Panc1 (cell line): ENCODE measurements around the gene NAT9. TPM values are rescaled to one million over a fixed set of nuclear protein-coding genes. Genes with fewer than 3 reads are reported as not detected.

ENCODE experiments used
- ATAC-seq: fragments of 200-7000 bp; cut with Tn5 transposase; 2 replicates; pipeline ENCODE4 v1.9.1; 2020; ENCODE audit warnings: mild to moderate bottlenecking, moderate library complexity
- BruUV-seq: library from RNA; stranded (reverse); fragments of 400-500 nt; replicated peaks from 2 replicates; lab custom pipeline; 2021; lab: Mats Ljungman, UMichigan
- CTCF ChIA-PET: fragments of 300-600 bp; sonication (Branson Sonifier 250); formaldehyde crosslinking; loops from one replicate; lab custom pipeline; 2022; ENCODE audit warnings: antibody characterized with exemption; lab: Charles Lee
- POLR2A ChIA-PET: fragments of 300-600 bp; sonication (Branson Sonifier 250); formaldehyde crosslinking; loops from one replicate; lab custom pipeline; 2022; ENCODE audit warnings: antibody characterized with exemption; lab: Charles Lee
- DNase-seq: peaks from one replicate; pipeline ENCODE4 v3.0.0-alpha.2; 2010; ENCODE audit warnings: low read depth, low spot score
- H3K27ac ChIP-seq: 2 replicates; pipeline ENCODE4 v1.5.1; 2011; ENCODE audit warnings: mild to moderate bottlenecking, low read length, inconsistent platforms
- H3K27me3 ChIP-seq: fragments of 200-500 bp; sonication (Bioruptor generic); 2 replicates; pipeline ENCODE4 v1.6.0; 2014; ENCODE audit warnings: low read length, inconsistent platforms; ENCODE audit not compliant: control insufficient read depth, insufficient read depth
- H3K36me3 ChIP-seq: fragments of 200-500 bp; sonication (Bioruptor generic); 2 replicates; pipeline ENCODE4 v1.5.1; 2014; ENCODE audit warnings: inconsistent platforms, mild to moderate bottlenecking, low read length, moderate library complexity; ENCODE audit not compliant: control insufficient read depth, insufficient read depth
- H3K4me1 ChIP-seq: 2 replicates; pipeline ENCODE4 v1.5.1; 2011; ENCODE audit warnings: inconsistent platforms, mild to moderate bottlenecking, low read length, moderate library complexity; ENCODE audit not compliant: control insufficient read depth, insufficient read depth
- H3K4me3 ChIP-seq, 2 experiments: 2 replicates each; pipeline ENCODE4 v1.5.1; 2011 to 2012; ENCODE audit warnings: low read depth in 2 of 2, low read length in 2 of 2, mild to moderate bottlenecking in 2 of 2, inconsistent platforms in 1 of 2, moderate library complexity in 1 of 2
- H3K9me3 ChIP-seq: fragments of 200-500 bp; sonication (Bioruptor generic); 2 replicates; pipeline ENCODE4 v1.5.1; 2014; ENCODE audit warnings: low read depth, mild to moderate bottlenecking, inconsistent platforms, low read length, moderate library complexity; ENCODE audit not compliant: control insufficient read depth, insufficient read depth
- CTCF ChIP-seq: fragments of 450-650 bp; IDR thresholded peaks from 2 replicates; pipeline ENCODE4 v1.5.1; 2017; ENCODE audit warnings: mild to moderate bottlenecking
- POLR2AphosphoS5 ChIP-seq: IDR thresholded peaks from 2 replicates; pipeline ENCODE4 v1.6.1; 2012; ENCODE audit warnings: mild to moderate bottlenecking, low read depth, low read length, moderate library complexity
- SIN3A ChIP-seq: IDR thresholded peaks from 2 replicates; pipeline ENCODE4 v1.6.1; 2012; ENCODE audit warnings: low read depth, mild to moderate bottlenecking, low read length, moderate library complexity, borderline replicate concordance; ENCODE audit not compliant: insufficient read depth
- TCF7L2 ChIP-seq: IDR thresholded peaks from 2 replicates; pipeline ENCODE4 v1.6.1; 2011; ENCODE audit warnings: mild to moderate bottlenecking, low read depth, low read length, inconsistent platforms
- in situ Hi-C: cut with HindIII; loops from 2 replicates; pipeline ENCODE4 v1.10.0; 2016; ENCODE audit warnings: low sequenced_read_pairs, low pct_unique_long_range_greater_than_20kb
- intact Hi-C: fragments of 100-400 bp; cut with micrococcal nuclease; formaldehyde crosslinking; loops from one replicate; pipeline ENCODE4 v1.10.0; 2022; ENCODE audit not compliant: unreplicated experiment
- total RNA-seq: library from RNA; stranded (reverse); gene quantifications from one replicate; pipeline ENCODE4 v1.2.1, GENCODE V29; 2021; ENCODE audit not compliant: unreplicated experiment
- TF ChIP-seq, protein P1 (sequence below), 2 experiments: IDR thresholded peaks; 2 replicates each; pipeline ENCODE4 v1.6.1; 2011 to 2012; ENCODE audit warnings: low read depth in 2 of 2, control low read depth in 1 of 2, low read length in 1 of 2, mild to moderate bottlenecking in 1 of 2, moderate library complexity in 1 of 2; ENCODE audit not compliant: insufficient read depth in 1 of 2

Gene NAT9
- total RNA-seq, 1 experiment from 2014 or later, result 90.1 TPM

DNA sequence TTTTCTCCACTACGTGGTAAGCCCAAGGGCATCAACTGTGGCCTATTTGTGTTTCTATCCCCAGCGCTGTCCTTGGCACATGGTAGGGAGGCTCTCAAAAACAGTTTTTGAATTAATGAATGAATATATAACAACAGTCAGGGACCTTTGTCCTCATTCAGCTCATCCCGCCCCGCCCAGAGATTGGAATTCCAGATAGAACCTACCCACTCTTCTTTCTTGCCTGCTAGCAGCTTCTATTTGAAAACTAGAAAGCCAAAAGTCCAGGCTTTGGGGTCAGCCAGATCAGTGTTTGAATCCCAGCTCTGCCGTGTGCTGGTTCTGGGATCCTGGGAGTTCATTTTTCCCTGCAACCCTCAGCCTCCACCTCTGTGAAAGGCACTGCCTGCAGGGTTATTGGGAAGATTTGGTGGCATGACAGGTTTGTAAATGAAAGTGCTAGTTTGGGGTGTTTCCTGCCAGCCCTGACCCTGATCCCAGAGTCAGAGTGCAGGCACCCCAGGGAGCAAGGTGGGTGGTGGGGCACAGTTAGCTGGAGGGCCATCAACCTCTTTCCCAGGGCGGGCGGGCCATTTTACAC lies 23.2 kb downstream of the NAT9 start:
- ChIA-PET CTCF (interaction anchor here (0.6 to 0.9 kb wide), 2 partner anchors 7 to 205 kb away, joined by 5 read pairs; no protein-coding TSS in a partner anchor), POLR2A (no interaction called here)
- no TSS peak for BruUV-seq
- no peak overlapping the region for H3K4me3 ChIP-seq
- no peak for TF ChIP-seq SIN3A
- no peak for TF ChIP-seq TCF7L2
- no peak for TF ChIP-seq POLR2AphosphoS5
- no peak for TF ChIP-seq CTCF
- TF ChIP-seq, protein P1, sequence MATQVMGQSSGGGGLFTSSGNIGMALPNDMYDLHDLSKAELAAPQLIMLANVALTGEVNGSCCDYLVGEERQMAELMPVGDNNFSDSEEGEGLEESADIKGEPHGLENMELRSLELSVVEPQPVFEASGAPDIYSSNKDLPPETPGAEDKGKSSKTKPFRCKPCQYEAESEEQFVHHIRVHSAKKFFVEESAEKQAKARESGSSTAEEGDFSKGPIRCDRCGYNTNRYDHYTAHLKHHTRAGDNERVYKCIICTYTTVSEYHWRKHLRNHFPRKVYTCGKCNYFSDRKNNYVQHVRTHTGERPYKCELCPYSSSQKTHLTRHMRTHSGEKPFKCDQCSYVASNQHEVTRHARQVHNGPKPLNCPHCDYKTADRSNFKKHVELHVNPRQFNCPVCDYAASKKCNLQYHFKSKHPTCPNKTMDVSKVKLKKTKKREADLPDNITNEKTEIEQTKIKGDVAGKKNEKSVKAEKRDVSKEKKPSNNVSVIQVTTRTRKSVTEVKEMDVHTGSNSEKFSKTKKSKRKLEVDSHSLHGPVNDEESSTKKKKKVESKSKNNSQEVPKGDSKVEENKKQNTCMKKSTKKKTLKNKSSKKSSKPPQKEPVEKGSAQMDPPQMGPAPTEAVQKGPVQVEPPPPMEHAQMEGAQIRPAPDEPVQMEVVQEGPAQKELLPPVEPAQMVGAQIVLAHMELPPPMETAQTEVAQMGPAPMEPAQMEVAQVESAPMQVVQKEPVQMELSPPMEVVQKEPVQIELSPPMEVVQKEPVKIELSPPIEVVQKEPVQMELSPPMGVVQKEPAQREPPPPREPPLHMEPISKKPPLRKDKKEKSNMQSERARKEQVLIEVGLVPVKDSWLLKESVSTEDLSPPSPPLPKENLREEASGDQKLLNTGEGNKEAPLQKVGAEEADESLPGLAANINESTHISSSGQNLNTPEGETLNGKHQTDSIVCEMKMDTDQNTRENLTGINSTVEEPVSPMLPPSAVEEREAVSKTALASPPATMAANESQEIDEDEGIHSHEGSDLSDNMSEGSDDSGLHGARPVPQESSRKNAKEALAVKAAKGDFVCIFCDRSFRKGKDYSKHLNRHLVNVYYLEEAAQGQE (IDR thresholded peaks at IDR 0.05; ENCODE audit: insufficient read depth in 1 of 2, low read depth in 2 of 2, low read length in 1 of 2), result no peak
- in situ Hi-C loops (no loop called here), intact Hi-C loops (no loop called here)
- ATAC-seq, result no peak
- no peak for DNase-seq
- H3K9me3 ChIP-seq, result no peaks in the 10 kb centered on the region
- H3K4me1 ChIP-seq, result peaks cover 28% of the 10 kb centered on the region
- peak overlapping the region; percentile 30; the same call in 1 of the 2 replicates for H3K27ac ChIP-seq
- H3K36me3 ChIP-seq, result peaks cover 2% of the 10 kb centered on the region; the same call in 1 of the 2 replicates
- no peaks in the 10 kb centered on the region for H3K27me3 ChIP-seq

DNA sequence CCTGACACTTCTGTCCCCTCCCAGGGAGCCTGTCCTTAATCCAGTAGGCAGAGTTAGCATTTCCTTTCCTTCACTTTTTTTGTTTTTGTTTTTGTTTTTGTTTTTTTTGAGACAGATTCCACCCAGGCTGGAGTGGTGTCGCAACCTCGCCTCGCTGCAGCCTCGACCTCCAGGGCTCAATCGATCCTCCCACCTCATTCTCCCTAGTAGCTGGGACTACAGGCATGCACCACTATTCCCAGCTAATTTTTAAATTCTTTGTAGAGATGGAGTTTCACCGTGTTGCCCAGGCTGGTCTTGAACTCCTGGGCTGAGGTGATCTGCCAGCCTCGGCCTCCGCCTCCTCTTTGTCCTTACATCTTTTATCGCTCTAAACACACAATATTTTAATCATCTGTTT lies 23.7 kb downstream of the NAT9 start:
- Histone ChIP-seq H3K4me1 (peaks cover 27% of the 10 kb centered on the region), H3K36me3 (peaks cover 2% of the 10 kb centered on the region; the same call in 1 of the 2 replicates), H3K27me3 (no peaks in the 10 kb centered on the region), H3K9me3 (no peaks in the 10 kb centered on the region), H3K4me3 (no peak overlapping the region), H3K27ac (no peak overlapping the region)
- DNase-seq (no peak), ATAC-seq (no peak)
- BruUV-seq, result no TSS peak
- TF ChIP-seq, protein P1 (IDR thresholded peaks at IDR 0.05; ENCODE audit: insufficient read depth in 1 of 2, low read depth in 2 of 2, low read length in 1 of 2), result no peak
- TF ChIP-seq SIN3A (no peak), POLR2AphosphoS5 (no peak), TCF7L2 (no peak), CTCF (no peak)
- CTCF ChIA-PET, result interaction anchor here (0.6 kb wide), 1 partner anchor 206 kb away, joined by 5 read pairs; no protein-coding TSS in a partner anchor
- POLR2A ChIA-PET, result interaction anchor here (0.6 kb wide), 1 partner anchor 565 kb away, joined by 3 read pairs; no protein-coding TSS in a partner anchor
- intact Hi-C loops (no loop called here), in situ Hi-C loops (no loop called here)
